Measurements from ENCODE around the gene RCN2.

DNA sequence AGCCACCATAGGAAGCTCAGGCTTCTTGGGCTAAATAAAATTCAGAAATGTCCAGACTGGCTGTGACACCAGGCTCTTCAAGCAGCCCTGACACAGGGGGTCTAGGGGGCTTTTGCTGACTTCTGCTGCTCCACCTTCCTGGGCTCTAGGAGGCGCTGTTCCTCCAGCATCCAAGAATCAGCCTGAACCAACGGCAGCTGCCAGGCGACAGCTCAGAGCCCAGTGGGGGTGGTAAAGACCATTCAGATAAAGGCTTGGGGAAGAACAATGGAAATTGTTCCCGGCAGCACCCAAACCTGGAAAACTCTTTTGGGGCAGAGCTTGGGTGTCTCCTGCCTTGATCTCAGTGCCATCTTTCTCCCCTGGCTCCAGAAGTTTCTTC is 41.8 kb downstream of the RCN2 start:
- TF ChIP-seq, protein P1, sequence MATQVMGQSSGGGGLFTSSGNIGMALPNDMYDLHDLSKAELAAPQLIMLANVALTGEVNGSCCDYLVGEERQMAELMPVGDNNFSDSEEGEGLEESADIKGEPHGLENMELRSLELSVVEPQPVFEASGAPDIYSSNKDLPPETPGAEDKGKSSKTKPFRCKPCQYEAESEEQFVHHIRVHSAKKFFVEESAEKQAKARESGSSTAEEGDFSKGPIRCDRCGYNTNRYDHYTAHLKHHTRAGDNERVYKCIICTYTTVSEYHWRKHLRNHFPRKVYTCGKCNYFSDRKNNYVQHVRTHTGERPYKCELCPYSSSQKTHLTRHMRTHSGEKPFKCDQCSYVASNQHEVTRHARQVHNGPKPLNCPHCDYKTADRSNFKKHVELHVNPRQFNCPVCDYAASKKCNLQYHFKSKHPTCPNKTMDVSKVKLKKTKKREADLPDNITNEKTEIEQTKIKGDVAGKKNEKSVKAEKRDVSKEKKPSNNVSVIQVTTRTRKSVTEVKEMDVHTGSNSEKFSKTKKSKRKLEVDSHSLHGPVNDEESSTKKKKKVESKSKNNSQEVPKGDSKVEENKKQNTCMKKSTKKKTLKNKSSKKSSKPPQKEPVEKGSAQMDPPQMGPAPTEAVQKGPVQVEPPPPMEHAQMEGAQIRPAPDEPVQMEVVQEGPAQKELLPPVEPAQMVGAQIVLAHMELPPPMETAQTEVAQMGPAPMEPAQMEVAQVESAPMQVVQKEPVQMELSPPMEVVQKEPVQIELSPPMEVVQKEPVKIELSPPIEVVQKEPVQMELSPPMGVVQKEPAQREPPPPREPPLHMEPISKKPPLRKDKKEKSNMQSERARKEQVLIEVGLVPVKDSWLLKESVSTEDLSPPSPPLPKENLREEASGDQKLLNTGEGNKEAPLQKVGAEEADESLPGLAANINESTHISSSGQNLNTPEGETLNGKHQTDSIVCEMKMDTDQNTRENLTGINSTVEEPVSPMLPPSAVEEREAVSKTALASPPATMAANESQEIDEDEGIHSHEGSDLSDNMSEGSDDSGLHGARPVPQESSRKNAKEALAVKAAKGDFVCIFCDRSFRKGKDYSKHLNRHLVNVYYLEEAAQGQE (IDR thresholded peaks at IDR 0.05; ENCODE audit: low read depth), result no peak
- TF ChIP-seq, protein P2, sequence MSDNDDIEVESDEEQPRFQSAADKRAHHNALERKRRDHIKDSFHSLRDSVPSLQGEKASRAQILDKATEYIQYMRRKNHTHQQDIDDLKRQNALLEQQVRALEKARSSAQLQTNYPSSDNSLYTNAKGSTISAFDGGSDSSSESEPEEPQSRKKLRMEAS (IDR thresholded peaks at IDR 0.05), result no peak
- no peak for TF ChIP-seq TAF1 (IDR thresholded peaks at IDR 0.05; ENCODE audit: low read depth)
- TF ChIP-seq EGR1 (IDR thresholded peaks at IDR 0.05), result no peak
- TF ChIP-seq FOXM1 (IDR thresholded peaks at IDR 0.05; ENCODE audit: borderline replicate concordance, low read depth), result no peak
- no peak for TF ChIP-seq TCF12 (IDR thresholded peaks at IDR 0.05; ENCODE audit: low read depth)
- TF ChIP-seq CREB1 (IDR thresholded peaks at IDR 0.05; ENCODE audit: low read depth), result no peak
- TF ChIP-seq RAD21 (IDR thresholded peaks at IDR 0.05; ENCODE audit: low read depth), result peak; percentile 81
- TF ChIP-seq TEAD4 (IDR thresholded peaks at IDR 0.05), result no peak
- no peak for TF ChIP-seq YY1 (IDR thresholded peaks at IDR 0.05; ENCODE audit: low read depth)
- peak; percentile 97 for TF ChIP-seq ZBTB7A (IDR thresholded peaks at IDR 0.05; ENCODE audit: low read depth)
- TF ChIP-seq EP300 (IDR thresholded peaks at IDR 0.05; ENCODE audit: borderline replicate concordance), result no peak

Data from Ishikawa (cell line).